Activated CD4-positive, alpha-beta T cell treated with anti-CD3 and anti-CD28 coated beads, Interleukin-2, amount 10 ng/mL, durations not matched to agents 7 days and 5 days (primary cell): Measurements from ENCODE around the gene IFNE. TPM values are rescaled to one million over a fixed set of nuclear protein-coding genes. Genes with fewer than 3 reads are reported as not detected.
"Not testable (repeated sequence)": the region's sequence is repeated elsewhere in the genome, so short reads cannot be mapped to it uniquely, and the experiment has no call there.

Source experiments
- CTCF ChIA-PET: fragments of 350-600 bp; sonication (Branson Sonifier 250); formaldehyde crosslinking; loops from one replicate; lab custom pipeline; 2021; ENCODE audit warnings: antibody characterized with exemption; lab: Charles Lee
- POLR2A ChIA-PET: fragments of 350-600 bp; sonication (Branson Sonifier 250); formaldehyde crosslinking; loops from one replicate; lab custom pipeline; 2021; ENCODE audit warnings: antibody characterized with exemption; lab: Charles Lee
- DNase-seq: peaks from one replicate; pipeline ENCODE4 v3.0.0-alpha.2; 2020
- H3K27ac Mint-ChIP-seq: one replicate; pipeline ENCODE4 v1.8.0; 2021; ENCODE audit warnings: mild to moderate bottlenecking, moderate library complexity, mixed read lengths
- H3K27me3 Mint-ChIP-seq: one replicate; pipeline ENCODE4 v1.8.0; 2021; ENCODE audit warnings: mixed read lengths
- H3K36me3 Mint-ChIP-seq: one replicate; pipeline ENCODE4 v1.8.0; 2021; ENCODE audit warnings: low read depth, mixed read lengths
- H3K4me1 Mint-ChIP-seq: one replicate; pipeline ENCODE4 v1.8.0; 2021; ENCODE audit warnings: mixed read lengths
- H3K4me3 Mint-ChIP-seq: one replicate; pipeline ENCODE4 v1.8.0; 2021; ENCODE audit warnings: mild to moderate bottlenecking, moderate library complexity, mixed read lengths
- H3K9me3 Mint-ChIP-seq: one replicate; pipeline ENCODE4 v1.8.0; 2021; ENCODE audit warnings: mixed read lengths
- microRNA-seq: library from miRNA; unstranded; fragments of <30 nt; microRNA quantifications from one replicate; pipeline ENCODE4 v1.2.0, GENCODE V29; 2021; ENCODE audit warnings: borderline microRNAs expressed, borderline replicate concordance
- total RNA-seq, 2 experiments: library from RNA; stranded (reverse); gene quantifications; one replicate each; pipeline ENCODE4 v1.2.3, GENCODE V29; 2021

Gene IFNE
- total RNA-seq, 2 experiments from 2014 or later, result not detected

GRCh38 chr9:21435015-21435383 is 47.1 kb downstream of the IFNE start:
- DNase-seq, POLR2A ChIA-PET, H3K9me3 Mint-ChIP-seq, H3K36me3 Mint-ChIP-seq, H3K4me3 Mint-ChIP-seq, H3K27ac Mint-ChIP-seq, H3K4me1 Mint-ChIP-seq: not testable (repeated sequence)
- H3K27me3 Mint-ChIP-seq, result peaks cover 29% of the 10 kb centered on the region
- CTCF ChIA-PET, result interaction anchor here (1.0 to 1.2 kb wide), 5 partner anchors 13 to 199 kb away, joined by 3 read pairs; no protein-coding TSS in a partner anchor

GRCh38 chr9:21434202-21435014 is 47.7 kb downstream of the IFNE start:
- DNase-seq, result peak; percentile 72
- H3K9me3 Mint-ChIP-seq, result no peaks in the 10 kb centered on the region
- no peak overlapping the region for H3K4me3 Mint-ChIP-seq
- no peak overlapping the region for H3K27ac Mint-ChIP-seq
- POLR2A ChIA-PET, result no interaction called here
- peaks cover 29% of the 10 kb centered on the region for H3K27me3 Mint-ChIP-seq
- H3K4me1 Mint-ChIP-seq, result no peaks in the 10 kb centered on the region
- no peaks in the 10 kb centered on the region for H3K36me3 Mint-ChIP-seq
- CTCF ChIA-PET, result interaction anchor here (1.0 to 1.2 kb wide), 6 partner anchors 11 to 198 kb away, joined by 3 read pairs; no protein-coding TSS in a partner anchor

GRCh38 chr9:21432672-21433425 is 49.3 kb downstream of the IFNE start:
- no peaks in the 10 kb centered on the region for H3K36me3 Mint-ChIP-seq
- no peak overlapping the region for H3K4me3 Mint-ChIP-seq
- ChIA-PET CTCF (no interaction called here), POLR2A (no interaction called here)
- no peaks in the 10 kb centered on the region for H3K9me3 Mint-ChIP-seq
- H3K27ac Mint-ChIP-seq, result no peak overlapping the region
- peaks cover 38% of the 10 kb centered on the region for H3K27me3 Mint-ChIP-seq
- H3K4me1 Mint-ChIP-seq, result no peaks in the 10 kb centered on the region
- no peak for DNase-seq

Small RNA genes within 50 kb of the gene (microRNA-seq; reads per million reads assigned to microRNA genes)
- gene MIR31, result 971 reads per million, percentile 85 among the genes with 10 or more reads in this experiment

Other genes starting within 250 kb of the IFNE start
- not detected for gene IFNA14, start 242.3 kb downstream of the IFNE start, total RNA-seq
- not detected for gene IFNA5, start 177.0 kb downstream of the IFNE start, total RNA-seq
- 10 to 100 TPM; 20.9 to 21.8 TPM for gene KLHL9, start 146.9 kb downstream of the IFNE start, total RNA-seq
- gene IFNA6, start 131.4 kb downstream of the IFNE start, total RNA-seq, result not detected
- gene IFNA13, start 114.3 kb downstream of the IFNE start, total RNA-seq, result not detected
- gene IFNA2, start 96.9 kb downstream of the IFNE start, total RNA-seq, result not detected
- gene IFNA8, start 73.2 kb downstream of the IFNE start, total RNA-seq, result not detected
- gene IFNA1, start 41.9 kb downstream of the IFNE start, total RNA-seq, result not detected